Measurements from ENCODE around the gene AFF2.

DNA sequence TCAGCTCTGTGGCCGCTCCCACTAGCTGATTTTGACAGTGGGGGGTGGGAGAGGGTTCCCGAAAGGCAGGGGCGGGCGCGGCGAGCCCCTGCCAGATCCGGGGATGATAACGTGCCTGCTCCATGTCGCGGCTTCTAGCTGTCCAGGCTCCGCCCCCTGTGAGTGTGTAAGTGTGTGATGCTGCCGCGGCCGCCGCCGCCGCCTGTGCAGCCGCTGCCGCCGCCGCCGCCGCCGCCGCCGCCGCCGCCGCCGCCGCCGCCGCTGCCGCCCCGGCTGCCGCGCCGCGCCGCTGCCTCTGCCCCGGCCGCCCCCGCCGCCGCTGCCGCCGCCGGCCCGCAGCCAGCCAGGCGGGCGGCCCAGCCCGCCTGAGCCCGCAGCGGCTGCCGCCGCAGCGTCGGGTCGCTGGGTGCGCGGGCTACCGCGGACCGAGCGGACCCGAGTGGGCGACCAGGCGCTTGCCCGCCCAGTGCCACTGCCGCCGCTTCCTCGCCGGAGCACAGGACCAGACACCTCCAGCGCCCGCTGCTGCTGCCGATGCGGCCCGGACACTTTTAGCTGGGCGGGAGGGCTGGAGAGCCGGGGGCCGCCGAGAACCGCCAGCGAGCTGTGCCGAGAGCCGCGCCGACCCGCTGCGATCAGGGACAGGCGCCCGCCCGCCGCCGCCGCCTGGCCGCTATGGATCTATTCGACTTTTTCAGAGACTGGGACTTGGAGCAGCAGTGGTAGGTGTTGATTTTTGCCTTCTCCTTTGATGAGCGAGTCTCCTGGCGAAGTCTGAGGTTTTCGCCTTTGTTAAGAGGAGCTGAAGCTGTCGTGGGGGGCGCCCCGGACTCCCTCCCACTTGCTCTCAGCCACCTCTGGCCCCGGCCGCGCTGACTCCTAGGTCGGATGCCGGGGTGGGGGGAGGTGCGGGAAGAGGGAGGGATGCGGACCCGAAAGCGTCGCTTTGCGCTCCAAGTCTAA, at the start of gene AFF2:
- TF ChIP-seq, protein P1, sequence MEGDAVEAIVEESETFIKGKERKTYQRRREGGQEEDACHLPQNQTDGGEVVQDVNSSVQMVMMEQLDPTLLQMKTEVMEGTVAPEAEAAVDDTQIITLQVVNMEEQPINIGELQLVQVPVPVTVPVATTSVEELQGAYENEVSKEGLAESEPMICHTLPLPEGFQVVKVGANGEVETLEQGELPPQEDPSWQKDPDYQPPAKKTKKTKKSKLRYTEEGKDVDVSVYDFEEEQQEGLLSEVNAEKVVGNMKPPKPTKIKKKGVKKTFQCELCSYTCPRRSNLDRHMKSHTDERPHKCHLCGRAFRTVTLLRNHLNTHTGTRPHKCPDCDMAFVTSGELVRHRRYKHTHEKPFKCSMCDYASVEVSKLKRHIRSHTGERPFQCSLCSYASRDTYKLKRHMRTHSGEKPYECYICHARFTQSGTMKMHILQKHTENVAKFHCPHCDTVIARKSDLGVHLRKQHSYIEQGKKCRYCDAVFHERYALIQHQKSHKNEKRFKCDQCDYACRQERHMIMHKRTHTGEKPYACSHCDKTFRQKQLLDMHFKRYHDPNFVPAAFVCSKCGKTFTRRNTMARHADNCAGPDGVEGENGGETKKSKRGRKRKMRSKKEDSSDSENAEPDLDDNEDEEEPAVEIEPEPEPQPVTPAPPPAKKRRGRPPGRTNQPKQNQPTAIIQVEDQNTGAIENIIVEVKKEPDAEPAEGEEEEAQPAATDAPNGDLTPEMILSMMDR (IDR thresholded peaks at IDR 0.05; ENCODE audit: low read length): no peak
- no peak for TF ChIP-seq EZH2phosphoT487 (IDR thresholded peaks at IDR 0.05; ENCODE audit: low read length)
